Naive thymus-derived CD4-positive, alpha-beta T cell (primary cell): Measurements from ENCODE around the gene TMED5. TPM values are rescaled to one million over a fixed set of nuclear protein-coding genes. Genes with fewer than 3 reads are reported as not detected.

ENCODE experiments used
- ATAC-seq: fragments of 150-1000 bp; cut with Tn5 transposase; 2 replicates; pipeline ENCODE4 v1.10.0; 2021; ENCODE audit warnings: mild to moderate bottlenecking, moderate library complexity
- CTCF ChIA-PET: fragments of 350-600 bp; sonication (Branson Sonifier 250); formaldehyde crosslinking; loops from one replicate; lab custom pipeline; 2021; ENCODE audit warnings: antibody characterized with exemption; lab: Charles Lee
- POLR2A ChIA-PET: fragments of 350-600 bp; sonication (Branson Sonifier 250); formaldehyde crosslinking; loops from one replicate; lab custom pipeline; 2021; ENCODE audit warnings: antibody characterized with exemption, inconsistent platforms; lab: Charles Lee
- DNase-seq, 9 donors: peaks; one replicate each; pipeline versions ENCODE4 v3.0.0 to v3.0.0-alpha.2; 2020 to 2022; ENCODE audit warnings: mixed read lengths in 1 of 9
- H3K27ac ChIP-seq: one replicate; pipeline ENCODE4 v1.7.0; 2013; ENCODE audit warnings: mild to moderate bottlenecking, low read depth, low read length, moderate library complexity
- H3K27me3 ChIP-seq, 2 donors: one replicate each; pipeline ENCODE4 v1.7.0; 2013; ENCODE audit warnings: low read length in 2 of 2, mild to moderate bottlenecking in 2 of 2, moderate library complexity in 2 of 2; ENCODE audit not compliant: control insufficient read depth in 2 of 2, insufficient read depth in 2 of 2
- H3K36me3 ChIP-seq, 3 experiments: 1 replicate in 2 of 3; 2 replicates in 1 of 3; pipeline ENCODE4 v1.7.0; 2013; ENCODE audit warnings: low read length in 3 of 3, mild to moderate bottlenecking in 3 of 3, moderate library complexity in 1 of 3; ENCODE audit not compliant: insufficient read depth in 3 of 3, control insufficient read depth in 2 of 3
- H3K4me1 ChIP-seq, 2 donors: one replicate each; pipeline ENCODE4 v1.7.0; 2013; ENCODE audit warnings: low read length in 2 of 2, mild to moderate bottlenecking in 2 of 2, moderate library complexity in 1 of 2; ENCODE audit not compliant: control insufficient read depth in 2 of 2, insufficient read depth in 2 of 2
- H3K4me3 ChIP-seq: 2 replicates; pipeline ENCODE4 v1.7.0; 2013; ENCODE audit warnings: mild to moderate bottlenecking, low read length
- H3K9me3 ChIP-seq, 3 experiments: 1 replicate in 2 of 3; 2 replicates in 1 of 3; pipeline ENCODE4 v1.7.0; 2013; ENCODE audit warnings: low read length in 3 of 3; ENCODE audit not compliant: control insufficient read depth in 2 of 3
- H3K27ac Mint-ChIP-seq, 9 donors: one replicate each; pipeline ENCODE4 v1.8.0; 2020 to 2022; ENCODE audit warnings: mixed read lengths in 9 of 9, mild to moderate bottlenecking in 8 of 9, moderate library complexity in 5 of 9, inconsistent platforms in 2 of 9
- H3K27me3 Mint-ChIP-seq, 5 donors: one replicate each; pipeline ENCODE4 v1.8.0; 2021 to 2022; ENCODE audit warnings: mixed read lengths in 5 of 5, mild to moderate bottlenecking in 1 of 5
- H3K36me3 Mint-ChIP-seq, 5 donors: one replicate each; pipeline ENCODE4 v1.8.0; 2020 to 2022; ENCODE audit warnings: mixed read lengths in 5 of 5, mild to moderate bottlenecking in 3 of 5, inconsistent platforms in 1 of 5
- H3K4me1 Mint-ChIP-seq, 7 donors: one replicate each; pipeline ENCODE4 v1.8.0; 2020 to 2022; ENCODE audit warnings: mixed read lengths in 7 of 7, mild to moderate bottlenecking in 3 of 7, inconsistent platforms in 1 of 7
- H3K4me3 Mint-ChIP-seq, 10 donors: one replicate each; pipeline ENCODE4 v1.8.0; 2020 to 2022; ENCODE audit warnings: mild to moderate bottlenecking in 10 of 10, mixed read lengths in 10 of 10, moderate library complexity in 6 of 10, inconsistent platforms in 2 of 10
- H3K9me3 Mint-ChIP-seq, 11 donors: one replicate each; pipeline ENCODE4 v1.8.0; 2020 to 2022; ENCODE audit warnings: mixed read lengths in 11 of 11, mild to moderate bottlenecking in 4 of 11, inconsistent platforms in 1 of 11, moderate library complexity in 1 of 11
- intact Hi-C, 2 donors: fragments of 100-400 bp; cut with micrococcal nuclease; formaldehyde crosslinking; loops; one replicate each; pipeline ENCODE4 v1.15.1; 2023
- polyA plus RNA-seq, 2 donors: library from polyadenylated mRNA; unstranded; fragments of 300-500 nt; fragmentation: Illumina TruSeq; gene quantifications; one replicate each; pipeline ENCODE4 v1.2.3, GENCODE V29; 2021
- total RNA-seq, 6 experiments: library from RNA in 5 of 6; stranded (reverse) in 5 of 6; gene quantifications; 1 replicate in 5 of 6; 2 replicates in 1 of 6; pipeline ENCODE4 v1.2.3 and lab custom pipeline; 2021 to 2026

Gene TMED5
- total and polyA plus RNA-seq, 7 experiments from 2014 or later, result 17.6 to 60.0 (median 40.8) TPM

GRCh38 chr1:93142161-93142560 is 38.1 kb downstream of the TMED5 start:
- intact Hi-C loops, result loop anchor here in 1 of 2 donors (5.0 kb wide), 1 partner anchor 35 kb away; no protein-coding TSS in a partner anchor
- peaks cover 4 to 8% (median 4%) of the 10 kb centered on the region in 3 experiments for H3K36me3 ChIP-seq
- peaks cover 0 to 10% (median 4%) of the 10 kb centered on the region in 7 donors for H3K4me1 Mint-ChIP-seq
- H3K27me3 Mint-ChIP-seq, result no peaks in the 10 kb centered on the region
- ChIA-PET CTCF (no interaction called here), POLR2A (interaction anchor here (0.6 kb wide), 1 partner anchor 915 kb away, joined by 3 read pairs; no protein-coding TSS in a partner anchor)
- peak overlapping the region in 5 of 9 donors; percentile 4 to 41 (median 22) for H3K27ac Mint-ChIP-seq
- H3K27ac ChIP-seq, result no peak overlapping the region
- no peaks in the 10 kb centered on the region for H3K9me3 ChIP-seq
- H3K4me3 ChIP-seq, result no peak overlapping the region
- H3K9me3 Mint-ChIP-seq, result no peaks in the 10 kb centered on the region
- no peak overlapping the region for H3K4me3 Mint-ChIP-seq
- ATAC-seq (no peak), DNase-seq (no peak)
- H3K4me1 ChIP-seq, result no peaks in the 10 kb centered on the region
- no peaks in the 10 kb centered on the region for H3K27me3 ChIP-seq
- H3K36me3 Mint-ChIP-seq, result peaks cover 0 to 16% (median 0%) of the 10 kb centered on the region in 5 donors

DNA sequence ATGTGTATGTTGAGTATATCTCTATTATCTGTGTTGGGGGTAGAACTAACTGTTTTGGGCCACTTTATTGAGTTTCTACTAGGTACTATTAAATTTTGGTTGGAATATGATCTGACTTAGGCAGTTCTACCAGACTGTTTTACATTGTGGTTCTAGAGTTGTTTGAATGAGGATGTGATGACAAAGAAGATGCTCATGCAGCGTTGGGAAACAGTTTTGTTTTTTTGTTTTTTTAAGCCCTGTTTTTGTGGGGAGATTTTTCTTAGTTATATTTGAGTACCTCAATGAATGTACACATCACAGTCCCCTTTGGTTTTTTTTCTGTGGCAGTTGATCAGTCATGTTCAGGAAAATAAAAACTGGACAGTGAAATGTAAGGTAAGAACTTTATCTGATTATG is 40.1 kb downstream of the TMED5 start:
- Histone ChIP-seq H3K4me1 (no peaks in the 10 kb centered on the region), H3K27me3 (no peaks in the 10 kb centered on the region), H3K36me3 (peaks cover 4 to 28% (median 4%) of the 10 kb centered on the region in 3 experiments), H3K9me3 (no peaks in the 10 kb centered on the region), H3K4me3 (no peak overlapping the region), H3K27ac (no peak overlapping the region)
- no peak for ATAC-seq
- Mint-ChIP-seq H3K27ac (peak overlapping the region in 4 of 9 donors; percentile 9 to 74 (median 23)), H3K27me3 (no peaks in the 10 kb centered on the region), H3K9me3 (no peaks in the 10 kb centered on the region), H3K4me3 (no peak overlapping the region), H3K36me3 (peaks cover 5 to 19% (median 8%) of the 10 kb centered on the region in 5 donors), H3K4me1 (peaks cover 0 to 10% (median 4%) of the 10 kb centered on the region in 7 donors)
- ChIA-PET CTCF (interaction anchor here (0.7 kb wide), 1 partner anchor 11 kb away, joined by 3 read pairs; no protein-coding TSS in a partner anchor), POLR2A (interaction anchor here (0.7 kb wide), 1 partner anchor 175 kb away, joined by 3 read pairs; no protein-coding TSS in a partner anchor)
- no peak for DNase-seq
- intact Hi-C loops, result loop anchor here in 1 of 2 donors (5.0 kb wide), 1 partner anchor 37 kb away; no protein-coding TSS in a partner anchor

DNA sequence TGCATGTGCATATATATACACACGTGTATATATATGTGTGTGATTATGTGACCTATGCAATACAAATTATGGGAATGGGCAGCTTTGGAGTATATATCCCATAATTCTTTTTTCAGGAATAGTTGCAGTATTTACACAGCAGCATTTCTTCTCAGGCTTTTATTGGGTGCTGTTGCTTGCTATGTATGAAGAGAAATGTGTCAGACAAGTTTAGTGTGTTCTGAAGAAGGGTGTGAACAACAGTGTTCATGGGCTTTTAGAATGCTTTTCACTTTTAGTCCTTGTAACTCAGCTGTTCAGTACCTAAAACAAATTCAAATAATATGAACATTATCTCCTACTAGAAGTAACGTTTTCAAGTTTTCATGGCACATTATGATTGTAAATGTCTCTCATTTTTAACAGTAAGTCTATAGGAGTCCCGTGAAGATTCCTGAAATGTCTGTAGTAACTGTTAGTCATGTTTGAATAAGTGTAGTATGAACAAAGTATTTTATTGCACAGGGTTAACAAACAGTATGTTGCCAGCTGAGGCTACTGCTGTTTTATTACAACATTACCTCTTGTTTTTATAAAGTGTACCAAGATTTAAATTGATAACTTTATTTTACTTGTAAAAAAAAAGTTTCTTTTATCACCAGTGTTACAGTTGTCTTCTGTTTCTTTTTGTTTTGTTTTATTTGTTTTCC is 42.5 kb downstream of the TMED5 start:
- Histone ChIP-seq H3K27ac (no peak overlapping the region), H3K4me3 (no peak overlapping the region), H3K9me3 (no peaks in the 10 kb centered on the region), H3K27me3 (no peaks in the 10 kb centered on the region), H3K36me3 (peaks cover 4 to 43% (median 4%) of the 10 kb centered on the region in 3 experiments), H3K4me1 (no peaks in the 10 kb centered on the region)
- no peak for ATAC-seq
- Mint-ChIP-seq H3K27ac (peak overlapping the region in 1 of 9 donors; percentile 26), H3K9me3 (no peaks in the 10 kb centered on the region), H3K4me3 (no peak overlapping the region), H3K4me1 (peaks cover 0 to 7% (median 4%) of the 10 kb centered on the region in 7 donors), H3K36me3 (peaks cover 5 to 22% (median 8%) of the 10 kb centered on the region in 5 donors), H3K27me3 (no peaks in the 10 kb centered on the region)
- ChIA-PET POLR2A (no interaction called here), CTCF (no interaction called here)
- DNase-seq, result no peak
- intact Hi-C loops, result no loop called here

GRCh38 chr1:93136445-93136844 is 43.8 kb downstream of the TMED5 start:
- Mint-ChIP-seq H3K36me3 (peaks cover 5 to 22% (median 8%) of the 10 kb centered on the region in 5 donors), H3K27me3 (no peaks in the 10 kb centered on the region), H3K4me3 (no peak overlapping the region), H3K9me3 (no peaks in the 10 kb centered on the region), H3K4me1 (peaks cover 0 to 7% (median 4%) of the 10 kb centered on the region in 7 donors), H3K27ac (peak overlapping the region in 4 of 9 donors; percentile 1 to 71 (median 29))
- Histone ChIP-seq H3K9me3 (no peaks in the 10 kb centered on the region), H3K27me3 (no peaks in the 10 kb centered on the region), H3K27ac (no peak overlapping the region), H3K4me1 (no peaks in the 10 kb centered on the region), H3K36me3 (peaks cover 4 to 43% (median 4%) of the 10 kb centered on the region in 3 experiments), H3K4me3 (no peak overlapping the region)
- intact Hi-C loops, result no loop called here
- ChIA-PET CTCF (no interaction called here), POLR2A (no interaction called here)
- DNase-seq, result no peak
- no peak for ATAC-seq

- Histone ChIP-seq H3K27ac (no peak overlapping the region), H3K4me3 (no peak overlapping the region), H3K9me3 (no peaks in the 10 kb centered on the region), H3K4me1 (no peaks in the 10 kb centered on the region), H3K36me3 (peaks cover 0 to 54% (median 7%) of the 10 kb centered on the region in 3 experiments), H3K27me3 (no peaks in the 10 kb centered on the region)
- Mint-ChIP-seq H3K27me3 (no peaks in the 10 kb centered on the region), H3K36me3 (peaks cover 5 to 17% (median 8%) of the 10 kb centered on the region in 5 donors), H3K4me3 (no peak overlapping the region), H3K4me1 (no peaks in the 10 kb centered on the region), H3K27ac (no peak overlapping the region), H3K9me3 (no peaks in the 10 kb centered on the region)
- POLR2A ChIA-PET, result interaction anchor here (0.6 to 1.2 kb wide), 2 partner anchors 53 to 318 kb away, joined by 3 to 4 read pairs; partner anchors contain the start of gene MTF2
- DNase-seq (no peak), ATAC-seq (no peak)
- intact Hi-C loops, result no loop called here
- CTCF ChIA-PET, result no interaction called here
Observed at GRCh38 chr1:93132638-93133037, 47.6 kb downstream of the TMED5 start.

DNA sequence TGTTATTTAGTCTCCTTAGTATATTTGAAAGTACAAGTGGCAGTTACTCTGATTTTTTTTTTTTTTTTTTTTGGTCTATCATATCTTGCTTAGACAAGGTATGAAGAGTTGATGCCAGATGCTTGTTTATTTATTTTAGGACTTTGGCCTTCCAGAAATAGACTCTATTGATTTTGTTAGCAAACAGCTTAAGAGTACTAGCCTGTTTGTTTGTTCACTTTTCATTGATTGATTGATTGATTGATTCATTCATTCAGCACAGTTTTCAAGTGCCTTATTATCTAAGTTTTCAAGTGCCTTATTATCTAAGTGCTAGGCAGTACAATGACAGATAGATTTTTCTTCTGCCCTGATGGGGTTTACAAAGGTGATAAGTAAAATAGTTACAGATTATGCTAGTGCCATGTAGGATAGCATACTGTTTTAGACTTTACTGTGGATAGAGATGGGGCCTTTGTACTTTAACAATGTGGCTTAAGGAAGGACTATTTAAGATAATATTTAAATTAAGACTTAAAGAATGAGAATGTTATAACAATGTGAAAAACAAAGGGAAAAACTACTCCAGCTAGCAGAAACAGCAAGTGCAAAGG is 50.6 kb downstream of the TMED5 start:
- Mint-ChIP-seq H3K4me3 (no peak overlapping the region), H3K36me3 (peaks cover 0 to 8% (median 2%) of the 10 kb centered on the region in 5 donors), H3K4me1 (peaks cover 0 to 2% (median 0%) of the 10 kb centered on the region in 7 donors), H3K9me3 (no peaks in the 10 kb centered on the region), H3K27ac (no peak overlapping the region), H3K27me3 (no peaks in the 10 kb centered on the region)
- no peak overlapping the region for H3K27ac ChIP-seq
- POLR2A ChIA-PET, result interaction anchor here (0.6 to 1.1 kb wide), 2 partner anchors 92 to 651 kb away, joined by 3 to 4 read pairs; no protein-coding TSS in a partner anchor
- CTCF ChIA-PET, result interaction anchor here (0.6 to 0.7 kb wide), 2 partner anchors 10 to 48 kb away, joined by 3 read pairs; no protein-coding TSS in a partner anchor
- no peaks in the 10 kb centered on the region for H3K4me1 ChIP-seq
- intact Hi-C loops, result no loop called here
- ATAC-seq (no peak), DNase-seq (no peak)
- peaks cover 6 to 32% (median 8%) of the 10 kb centered on the region in 3 experiments for H3K36me3 ChIP-seq
- no peaks in the 10 kb centered on the region for H3K27me3 ChIP-seq
- no peak overlapping the region for H3K4me3 ChIP-seq
- no peaks in the 10 kb centered on the region for H3K9me3 ChIP-seq
